ENCODE results near the gene TOX3.

The TOX3 gene

DNA sequence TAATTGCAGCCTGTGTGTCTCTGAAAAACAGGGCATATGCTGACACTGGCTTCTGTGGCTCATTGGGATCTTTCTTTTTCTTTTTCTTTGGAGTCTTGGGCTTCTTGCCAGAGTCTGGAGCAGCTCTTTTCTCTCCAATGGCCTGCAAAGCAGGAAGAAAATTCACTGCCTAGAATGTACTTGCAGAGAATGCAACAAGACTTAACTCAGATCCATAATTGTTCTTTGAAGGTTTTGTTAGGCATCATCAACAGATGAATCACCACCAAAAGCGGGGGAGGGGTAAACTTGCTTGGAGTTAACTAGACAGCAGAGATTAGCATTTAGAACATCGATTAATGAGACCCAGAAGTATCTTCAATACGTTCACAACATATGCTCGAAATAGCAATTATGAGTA is 100.9 kb downstream of the TOX3 start:
- no peak for DNase-seq

DNA sequence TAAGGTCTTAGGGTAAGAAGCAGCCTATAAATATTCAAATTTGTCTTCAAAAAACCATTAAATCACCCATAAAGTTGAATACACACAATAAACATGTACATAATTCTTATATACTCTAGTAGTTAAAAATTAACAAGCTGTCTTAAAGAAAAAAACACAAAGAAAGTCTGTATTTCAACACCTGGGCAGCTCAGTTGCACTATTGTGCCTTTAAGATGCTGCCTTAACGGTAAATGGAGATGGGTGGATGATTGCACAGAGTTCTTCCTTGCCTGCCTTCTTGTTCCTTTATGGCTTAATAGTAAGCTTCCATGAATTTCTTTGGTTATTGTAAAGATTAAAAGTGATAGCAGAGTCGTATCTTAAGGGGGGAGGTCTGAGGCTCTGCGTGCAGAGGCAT is 105.1 kb downstream of the TOX3 start:
- DNase-seq: no peak

GRCh38 chr16:52440248-52440647 is 106.7 kb downstream of the TOX3 start:
- DNase-seq: no peak

- no peak for DNase-seq
Measured at GRCh38 chr16:52439750-52440149, 107.2 kb downstream of the TOX3 start.

DNA sequence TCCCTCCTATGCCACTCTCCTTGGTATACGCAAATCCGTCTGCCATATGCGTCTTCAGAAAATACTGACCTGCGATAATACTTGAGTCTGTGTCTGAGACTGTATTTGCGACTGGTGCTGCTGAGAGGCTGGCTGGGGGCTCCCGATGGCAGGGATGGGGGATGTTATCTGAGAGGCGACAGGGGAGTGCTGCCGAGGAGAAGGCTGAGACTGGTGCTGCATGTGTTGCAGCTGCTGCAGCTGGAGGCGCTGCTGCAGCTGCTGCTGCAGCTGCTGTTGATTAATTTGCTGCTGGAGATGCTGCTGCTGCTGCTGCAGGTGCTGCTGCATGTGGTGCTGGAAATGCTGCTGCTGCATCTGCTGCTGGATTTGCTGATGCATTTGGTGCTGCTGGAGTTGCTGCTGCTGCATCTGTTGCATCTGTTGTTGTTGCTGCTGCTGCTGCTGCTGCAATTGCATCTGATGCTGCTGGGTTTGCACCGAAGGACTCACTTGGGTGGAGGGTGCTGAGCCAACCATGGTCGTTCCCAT is 107.7 kb downstream of the TOX3 start:
- DNase-seq: no peak

DNA sequence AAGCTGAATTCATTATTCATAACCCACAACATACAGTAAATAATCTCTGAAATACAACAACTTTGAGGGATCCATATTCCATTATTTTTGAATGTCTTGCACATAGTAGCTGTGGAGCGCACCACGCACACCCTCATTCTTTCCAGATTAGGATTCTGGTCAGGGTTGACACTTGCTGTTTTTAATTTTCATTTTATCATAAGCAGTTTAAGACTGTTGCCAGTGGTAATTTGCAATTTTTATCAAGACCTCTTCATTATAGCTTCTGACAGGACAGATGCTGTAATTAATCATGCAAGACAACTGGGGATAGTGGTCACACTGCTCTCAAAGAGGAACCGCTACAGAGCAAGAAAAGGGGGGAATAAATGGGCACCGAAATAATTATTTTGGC is 109.7 kb downstream of the TOX3 start:
- no peak for DNase-seq

DNA sequence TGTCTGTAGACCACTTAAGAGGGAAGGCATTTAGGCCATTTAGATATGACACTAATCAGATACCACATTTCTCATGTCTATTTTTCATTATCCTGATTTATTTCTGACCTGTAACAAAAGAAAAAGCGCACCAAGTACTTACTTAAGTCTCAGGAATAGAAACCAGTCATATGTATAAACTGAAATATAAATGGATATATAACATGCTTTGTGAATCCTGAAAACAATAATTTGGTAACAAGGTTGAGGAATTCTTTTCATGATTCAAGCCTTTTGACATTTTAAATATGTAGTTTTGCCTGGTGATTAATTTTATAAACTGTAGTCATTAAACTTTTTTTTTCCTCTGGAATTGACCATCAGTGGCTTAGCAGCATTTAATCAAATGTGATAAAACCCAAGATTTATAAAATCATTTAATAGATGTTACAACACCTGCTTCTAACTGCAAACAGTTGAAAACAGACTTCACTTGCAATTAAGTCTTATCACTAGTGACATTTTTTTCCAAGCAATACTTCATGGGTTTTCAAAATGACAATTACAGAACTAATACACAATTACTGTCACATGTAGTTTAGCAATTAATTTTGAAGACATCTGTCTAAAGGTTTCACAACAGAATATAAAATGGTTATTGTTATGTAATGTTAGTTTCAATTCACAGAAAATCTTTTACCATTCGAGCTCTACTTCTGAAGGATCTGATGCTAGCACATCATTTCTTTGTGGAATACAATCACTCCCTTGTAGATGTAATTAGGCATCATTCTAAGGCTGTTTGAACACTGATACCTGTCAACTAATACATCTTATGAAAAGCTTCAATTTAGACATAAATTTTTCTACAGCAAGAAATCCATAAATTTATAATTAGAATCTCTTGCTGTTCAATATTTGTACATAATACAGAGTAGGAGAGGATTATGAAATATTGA is 110.3 kb downstream of the TOX3 start:
- no peak for DNase-seq

GRCh38 chr16:52434224-52434623 is 112.7 kb downstream of the TOX3 start:
- DNase-seq: no peak

GRCh38 chr16:52433643-52434042 is 113.3 kb downstream of the TOX3 start:
- no peak for DNase-seq

GRCh38 chr16:52424591-52424990 is 122.4 kb downstream of the TOX3 start:
- no peak for DNase-seq

GRCh38 chr16:52422307-52422706 is 124.6 kb downstream of the TOX3 start:
- no peak for DNase-seq

DNA sequence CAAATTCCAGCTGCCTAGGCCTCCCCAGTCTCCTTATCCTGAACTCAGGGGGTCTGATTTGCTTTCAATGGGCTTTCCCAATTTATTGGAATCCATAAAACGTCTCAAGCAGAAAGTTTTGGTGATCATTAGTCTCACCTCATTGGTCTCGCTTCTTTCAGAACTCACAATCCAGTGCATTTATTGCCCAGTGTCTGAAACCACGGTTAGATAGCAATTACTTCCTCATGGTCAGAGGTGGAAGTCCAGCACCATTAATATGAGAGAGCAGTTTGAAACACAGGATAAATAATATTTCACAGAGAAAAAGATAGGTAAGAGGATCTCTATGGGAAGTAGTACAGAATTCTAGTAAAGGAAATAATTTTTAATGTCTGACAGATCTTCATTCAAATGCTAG is 128.7 kb downstream of the TOX3 start:
- no peak for DNase-seq

DNA sequence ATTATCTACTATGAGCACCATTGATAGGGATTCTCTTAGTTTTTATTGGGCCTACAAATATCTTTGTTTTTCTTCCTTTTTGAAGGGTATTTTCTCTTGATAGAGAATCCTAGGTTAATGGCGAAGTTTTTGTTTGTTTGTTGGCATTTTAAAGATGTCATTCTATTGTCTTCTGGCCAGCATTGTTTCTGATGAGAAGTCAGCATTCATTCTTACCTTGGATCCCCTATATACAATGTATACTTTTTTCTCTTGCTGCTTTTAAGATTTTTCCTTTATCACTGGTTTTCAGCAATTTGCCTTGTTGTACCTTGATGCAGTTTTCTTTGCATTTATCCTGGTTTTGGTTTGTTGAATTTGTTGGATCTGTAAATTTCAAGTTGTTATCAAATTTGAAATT is 130.1 kb downstream of the TOX3 start:
- no peak for DNase-seq

GRCh38 chr16:52411011-52411410 is 135.9 kb downstream of the TOX3 start:
- no peak for DNase-seq

DNA sequence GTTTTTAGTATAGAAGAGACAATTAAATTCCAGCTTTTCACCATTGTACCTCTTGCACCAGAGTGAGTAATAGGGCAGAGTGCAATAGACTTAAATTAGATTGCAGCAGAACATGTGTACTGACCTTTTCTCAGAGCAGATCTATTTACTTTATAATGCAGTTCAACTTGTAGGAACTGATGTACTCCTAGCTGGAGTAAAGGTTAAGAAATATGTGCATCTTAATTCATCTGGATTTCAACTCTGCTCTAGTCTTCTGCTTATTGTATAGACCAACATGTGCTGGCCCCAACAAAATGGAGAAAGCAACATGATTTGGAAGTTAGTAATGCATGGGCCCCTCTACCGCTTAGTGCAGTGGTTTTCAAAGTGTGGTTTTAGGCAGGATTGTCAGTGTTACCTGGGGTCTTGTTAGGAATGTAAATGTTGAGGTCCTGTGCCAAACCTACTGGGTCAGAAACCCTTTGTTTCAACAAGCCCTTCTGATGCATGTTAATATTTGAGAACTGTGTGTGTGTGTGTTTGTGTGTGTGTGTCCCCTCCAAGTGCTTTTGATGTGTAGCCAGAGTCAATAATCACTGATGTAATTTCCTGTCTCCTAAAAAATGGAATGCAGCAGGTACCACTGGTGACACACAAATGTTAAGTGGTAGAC is 138.6 kb downstream of the TOX3 start:
- DNase-seq: no peak

DNA sequence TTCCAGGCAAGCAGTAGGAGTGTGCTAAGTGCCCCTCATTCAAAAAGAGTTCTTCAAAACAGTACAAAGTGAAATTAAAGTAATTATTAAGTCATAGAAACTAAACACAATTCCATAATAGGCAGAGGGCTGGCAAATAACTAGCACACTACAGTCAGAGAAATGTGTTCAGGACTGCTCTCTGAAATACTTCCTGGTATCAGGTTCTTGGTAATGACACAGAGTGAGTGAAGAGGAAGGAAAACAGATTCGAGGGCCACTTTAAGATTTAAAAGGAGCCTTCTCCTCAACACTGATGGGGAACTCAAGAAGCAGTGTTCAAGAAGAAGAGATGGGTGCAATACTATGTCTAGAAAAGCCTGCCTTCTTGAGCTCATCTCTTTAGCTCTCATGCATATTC is 139.2 kb downstream of the TOX3 start:
- DNase-seq: no peak

GRCh38 chr16:52405441-52405840 is 141.5 kb downstream of the TOX3 start:
- DNase-seq: no peak

DNA sequence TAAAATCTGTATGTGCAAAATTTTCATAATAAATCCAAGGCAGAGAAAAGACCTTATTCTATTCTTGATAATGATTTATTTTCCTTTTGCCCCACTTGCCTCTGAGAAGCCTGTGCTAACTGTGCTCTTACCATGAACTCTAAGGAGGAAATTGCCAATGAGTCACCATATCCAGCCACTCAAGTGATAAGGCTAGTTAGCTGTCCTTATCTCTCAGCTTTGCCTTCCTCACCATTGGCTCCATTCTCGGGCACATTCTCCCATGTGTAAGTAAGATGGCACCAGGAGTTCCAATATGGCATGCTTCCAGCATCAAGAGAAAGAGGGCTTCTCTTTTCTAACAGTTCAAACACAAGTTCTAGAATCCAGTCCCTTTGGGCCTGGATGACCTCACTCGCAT is 142.4 kb downstream of the TOX3 start:
- no peak for DNase-seq

- DNase-seq: no peak
Measured at GRCh38 chr16:52399116-52399515, 147.8 kb downstream of the TOX3 start.

- DNase-seq: no peak
Measured at GRCh38 chr16:52398491-52398960, 148.4 kb downstream of the TOX3 start.

GRCh38 chr16:52398021-52398420 is 148.9 kb downstream of the TOX3 start:
- no peak for DNase-seq

DNA sequence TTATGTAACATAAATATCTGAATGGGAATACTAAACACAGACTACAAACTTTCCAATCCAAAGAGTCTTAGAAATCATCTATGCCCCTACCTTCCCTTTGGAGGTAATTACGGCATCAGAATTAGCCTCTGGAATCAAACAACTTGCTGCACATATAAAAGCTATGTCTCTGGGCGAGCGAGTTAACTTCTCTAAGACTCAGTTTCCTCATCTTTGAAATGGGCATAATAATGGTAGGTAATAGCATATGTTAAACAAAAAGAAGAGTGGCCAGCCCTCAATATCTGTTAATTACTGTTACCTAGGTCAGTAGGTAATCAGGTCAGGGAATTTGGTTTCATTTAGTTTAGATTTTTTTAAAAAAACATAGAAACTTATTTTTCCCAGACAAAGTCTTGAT is 153.5 kb downstream of the TOX3 start:
- no peak for DNase-seq

GRCh38 chr16:52389045-52389444 is 157.9 kb downstream of the TOX3 start:
- no peak for DNase-seq

Measured in CD4-positive, alpha-beta T cell treated with Interleukin-12 subunit alpha and Interleukin-12 subunit beta, for 1 hour (primary cell).